Measurements from ENCODE around the gene TMEFF1.

GRCh38 chr9:100432736-100433135 is 40.2 kb upstream of the TMEFF1 start:
- no peak for TF ChIP-seq RELA (IDR thresholded peaks at IDR 0.05; ENCODE audit: borderline replicate concordance, partially characterized antibody)
- TF ChIP-seq, protein P1, sequence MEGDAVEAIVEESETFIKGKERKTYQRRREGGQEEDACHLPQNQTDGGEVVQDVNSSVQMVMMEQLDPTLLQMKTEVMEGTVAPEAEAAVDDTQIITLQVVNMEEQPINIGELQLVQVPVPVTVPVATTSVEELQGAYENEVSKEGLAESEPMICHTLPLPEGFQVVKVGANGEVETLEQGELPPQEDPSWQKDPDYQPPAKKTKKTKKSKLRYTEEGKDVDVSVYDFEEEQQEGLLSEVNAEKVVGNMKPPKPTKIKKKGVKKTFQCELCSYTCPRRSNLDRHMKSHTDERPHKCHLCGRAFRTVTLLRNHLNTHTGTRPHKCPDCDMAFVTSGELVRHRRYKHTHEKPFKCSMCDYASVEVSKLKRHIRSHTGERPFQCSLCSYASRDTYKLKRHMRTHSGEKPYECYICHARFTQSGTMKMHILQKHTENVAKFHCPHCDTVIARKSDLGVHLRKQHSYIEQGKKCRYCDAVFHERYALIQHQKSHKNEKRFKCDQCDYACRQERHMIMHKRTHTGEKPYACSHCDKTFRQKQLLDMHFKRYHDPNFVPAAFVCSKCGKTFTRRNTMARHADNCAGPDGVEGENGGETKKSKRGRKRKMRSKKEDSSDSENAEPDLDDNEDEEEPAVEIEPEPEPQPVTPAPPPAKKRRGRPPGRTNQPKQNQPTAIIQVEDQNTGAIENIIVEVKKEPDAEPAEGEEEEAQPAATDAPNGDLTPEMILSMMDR (IDR thresholded peaks at IDR 0.05 in 2 of 3, conservative IDR thresholded peaks at IDR 0.05 in 1 of 3; ENCODE audit: control insufficient read depth in 2 of 3, extremely low read depth in 1 of 3, insufficient read depth in 1 of 3, low read depth in 3 of 3, low read length in 3 of 3), result no peak
- no peak for TF ChIP-seq RUNX3 (IDR thresholded peaks at IDR 0.05; ENCODE audit: low read length)
- no peak for TF ChIP-seq KDM1A (IDR thresholded peaks at IDR 0.05; ENCODE audit: borderline replicate concordance)
- TF ChIP-seq ZBED1 (IDR thresholded peaks at IDR 0.05; ENCODE audit: borderline replicate concordance), result no peak
- no peak for TF ChIP-seq SRF (IDR thresholded peaks at IDR 0.05; ENCODE audit: low read depth in 2 of 2, low read length in 2 of 2)
- TF ChIP-seq, protein P2, sequence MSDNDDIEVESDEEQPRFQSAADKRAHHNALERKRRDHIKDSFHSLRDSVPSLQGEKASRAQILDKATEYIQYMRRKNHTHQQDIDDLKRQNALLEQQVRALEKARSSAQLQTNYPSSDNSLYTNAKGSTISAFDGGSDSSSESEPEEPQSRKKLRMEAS (IDR thresholded peaks at IDR 0.05; ENCODE audit: low read depth, low read length), result no peak
- no peak for TF ChIP-seq TCF12 (IDR thresholded peaks at IDR 0.05; ENCODE audit: low read depth, low read length)

All from GM12878 (cell line).